Endodermal cell (in vitro differentiated cells): ENCODE data around the gene ZNF100. TPM values are rescaled to one million over a fixed set of nuclear protein-coding genes. Genes with fewer than 3 reads are reported as not detected.
"Not testable (repeated sequence)": the region's sequence is repeated elsewhere in the genome, so short reads cannot be mapped to it uniquely, and the experiment has no call there.

ENCODE experiments used
- DNase-seq: peaks from one replicate; pipeline ENCODE4 v3.0.0-alpha.2; 2017
- H3K27ac ChIP-seq: 2 replicates; pipeline ENCODE4 v1.5.1; 2013; ENCODE audit warnings: mild to moderate bottlenecking, low read depth, low read length, moderate library complexity
- H3K27me3 ChIP-seq: 2 replicates; pipeline ENCODE4 v1.6.1; 2013; ENCODE audit warnings: mild to moderate bottlenecking, low read length, moderate library complexity; ENCODE audit not compliant: insufficient read depth, control insufficient read depth, poor library complexity, severe bottlenecking
- H3K36me3 ChIP-seq: 2 replicates; pipeline ENCODE4 v1.7.0; 2013; ENCODE audit warnings: mild to moderate bottlenecking, low read length, moderate library complexity; ENCODE audit not compliant: control insufficient read depth, insufficient read depth
- H3K4me1 ChIP-seq: one replicate; pipeline ENCODE4 v1.7.0; 2013; ENCODE audit warnings: low read length; ENCODE audit not compliant: control insufficient read depth, insufficient read depth
- H3K4me3 ChIP-seq: 2 replicates; pipeline ENCODE4 v1.5.1; 2013; ENCODE audit warnings: mild to moderate bottlenecking, low read length, moderate library complexity
- H3K9ac ChIP-seq: 2 replicates; pipeline ENCODE4 v1.6.1; 2013; ENCODE audit warnings: mild to moderate bottlenecking, low read length, moderate library complexity; ENCODE audit not compliant: poor library complexity, severe bottlenecking; ENCODE audit errors: extremely low read depth
- H3K9me3 ChIP-seq: 2 replicates; pipeline ENCODE4 v1.6.1; 2013; ENCODE audit warnings: mild to moderate bottlenecking, low read length, moderate library complexity; ENCODE audit not compliant: control insufficient read depth
- H3K27ac Mint-ChIP-seq: 2 replicates; pipeline ENCODE4 v1.8.0; 2020; ENCODE audit warnings: mixed read lengths
- H3K27me3 Mint-ChIP-seq: 2 replicates; pipeline ENCODE4 v1.8.0; 2021; ENCODE audit warnings: mild to moderate bottlenecking, mixed read lengths; ENCODE audit not compliant: insufficient read depth
- H3K36me3 Mint-ChIP-seq: 2 replicates; pipeline ENCODE4 v1.8.0; 2020; ENCODE audit warnings: low read depth, mixed read lengths
- H3K4me1 Mint-ChIP-seq: 2 replicates; pipeline ENCODE4 v1.8.0; 2020; ENCODE audit warnings: mixed read lengths
- H3K4me3 Mint-ChIP-seq: 2 replicates; pipeline ENCODE4 v1.8.0; 2020; ENCODE audit warnings: mild to moderate bottlenecking, moderate library complexity, mixed read lengths
- H3K9me3 Mint-ChIP-seq: 2 replicates; pipeline ENCODE4 v1.8.0; 2020; ENCODE audit warnings: mild to moderate bottlenecking, mixed read lengths
- WGBS, 2 experiments: methylation state at CpG; one replicate each; pipeline versions ENCODE4 v1.1.5 to v1.1.7; 2013; ENCODE audit warnings: missing lambda C conversion rate in 2 of 2, mixed read lengths in 1 of 2; ENCODE audit not compliant: insufficient coverage in 1 of 2, insufficient read length in 1 of 2; 5-methylcytosine and 5-hydroxymethylcytosine counted together
- long read RNA-seq, 4 experiments: library from polyadenylated mRNA in 2 of 4; library from RNA in 1 of 4; library from capped mRNA in 1 of 4; stranded (forward) in 3 of 4; unstranded in 1 of 4; transcript quantifications; one replicate each; pipeline ENCODE4 v2.0.0, GENCODE V29; 2020 to 2021; ENCODE audit warnings: inconsistent platforms in 1 of 4
- polyA plus RNA-seq, 2 experiments: library from polyadenylated mRNA; stranded (reverse); fragments of 50-300 nt; gene quantifications; one replicate each; pipeline ENCODE4 v1.2.3, GENCODE V29; 2013
- total RNA-seq, 2 donors: library from RNA; stranded (reverse); fragmentation: NEBNext Ultra II Directional in 1 of 2; extraction: Animal tissue kit (Norgen Biotek cat#: 25700) in 1 of 2; gene quantifications; 2 replicates in 1 of 2; 3 replicates in 1 of 2; pipeline ENCODE4 v1.2.1, GENCODE V29; 2021
- TF ChIP-seq, protein P1 (sequence below): fragments of 200-600 bp; sonication (generic); conservative IDR thresholded peaks from 2 replicates; pipeline ENCODE4 v1.5.0; 2021; ENCODE audit warnings: antibody characterized with exemption, mild to moderate bottlenecking

ZNF100 gene
- total RNA-seq, result 10 to 100 TPM; 20.4 to 28.3 TPM
- polyA plus RNA-seq (2013, experiment 1 of 2), result 10.8 TPM
- 11.8 TPM for polyA plus RNA-seq (2013, experiment 2 of 2)
- long read RNA-seq, experiment 1, full-length matches to known transcripts, result 1 of 3 reads
- long read RNA-seq, experiment 1, partial matches to known transcripts, result 1 of 3 reads
- long read RNA-seq, experiment 1, other reads (novel, unspliced or antisense), result 1 of 3 reads
- long read RNA-seq, experiment 2, full-length matches to known transcripts, result 5 of 21 reads
- long read RNA-seq, experiment 2, partial matches to known transcripts, result 0 of 21 reads
- long read RNA-seq, experiment 2, other reads (novel, unspliced or antisense), result 16 of 21 reads
- long read RNA-seq, experiment 3, full-length matches to known transcripts, result 34 of 68 reads
- long read RNA-seq, experiment 3, partial matches to known transcripts, result 1 of 68 reads
- long read RNA-seq, experiment 3, other reads (novel, unspliced or antisense), result 33 of 68 reads
- long read RNA-seq, experiment 4, partial matches to known transcripts, result 0 of 2 reads
- long read RNA-seq, experiment 4, other reads (novel, unspliced or antisense), result 2 of 2 reads

DNA sequence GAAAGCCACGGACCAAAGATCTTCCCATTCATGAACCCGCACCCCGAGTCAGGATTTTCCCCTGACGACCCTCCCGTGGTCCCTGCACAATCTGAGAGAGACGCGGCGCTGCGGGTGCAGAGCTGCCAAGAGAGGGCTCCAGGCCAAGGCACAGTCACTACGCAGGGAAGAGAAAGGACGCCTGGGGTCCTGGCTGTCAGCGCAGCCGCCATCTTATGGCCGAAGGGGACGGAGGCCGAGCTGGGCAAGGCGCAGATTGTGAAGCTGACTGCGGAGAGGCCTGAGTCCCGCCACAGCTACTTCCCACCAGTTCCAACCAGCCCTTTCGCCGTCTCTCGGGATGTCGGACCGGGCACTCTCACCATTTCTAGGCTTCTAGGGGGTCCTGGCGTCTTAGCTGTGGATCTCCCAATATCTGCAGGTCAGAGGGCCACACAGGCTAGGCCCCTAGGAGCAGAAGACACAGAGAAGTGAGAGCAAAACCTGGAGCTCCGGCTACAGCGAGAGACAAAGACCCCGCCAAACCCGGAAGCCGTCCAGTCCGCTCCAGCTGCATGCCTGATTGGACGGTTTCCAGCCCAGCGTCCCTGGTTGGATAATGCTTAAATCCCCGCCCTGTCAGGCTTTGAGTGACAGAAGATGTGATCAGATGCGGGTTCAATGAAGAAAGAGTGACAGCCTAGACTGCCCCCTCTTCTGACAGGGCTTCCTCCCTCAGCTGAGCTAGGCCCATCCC is at the start of gene ZNF100:
Gene ZNF100 (minus strand): TSS at position 515 of the 736 bp plus-strand sequence. CDS start 150 bp downstream, at position 365.
- TF ChIP-seq, protein P1, sequence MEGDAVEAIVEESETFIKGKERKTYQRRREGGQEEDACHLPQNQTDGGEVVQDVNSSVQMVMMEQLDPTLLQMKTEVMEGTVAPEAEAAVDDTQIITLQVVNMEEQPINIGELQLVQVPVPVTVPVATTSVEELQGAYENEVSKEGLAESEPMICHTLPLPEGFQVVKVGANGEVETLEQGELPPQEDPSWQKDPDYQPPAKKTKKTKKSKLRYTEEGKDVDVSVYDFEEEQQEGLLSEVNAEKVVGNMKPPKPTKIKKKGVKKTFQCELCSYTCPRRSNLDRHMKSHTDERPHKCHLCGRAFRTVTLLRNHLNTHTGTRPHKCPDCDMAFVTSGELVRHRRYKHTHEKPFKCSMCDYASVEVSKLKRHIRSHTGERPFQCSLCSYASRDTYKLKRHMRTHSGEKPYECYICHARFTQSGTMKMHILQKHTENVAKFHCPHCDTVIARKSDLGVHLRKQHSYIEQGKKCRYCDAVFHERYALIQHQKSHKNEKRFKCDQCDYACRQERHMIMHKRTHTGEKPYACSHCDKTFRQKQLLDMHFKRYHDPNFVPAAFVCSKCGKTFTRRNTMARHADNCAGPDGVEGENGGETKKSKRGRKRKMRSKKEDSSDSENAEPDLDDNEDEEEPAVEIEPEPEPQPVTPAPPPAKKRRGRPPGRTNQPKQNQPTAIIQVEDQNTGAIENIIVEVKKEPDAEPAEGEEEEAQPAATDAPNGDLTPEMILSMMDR, result no peak
- 0% methylated on average over 19 to 35 of the region's 35 CpGs for WGBS, 2 experiments
- peak within 1 kb of the TSS; percentile 99 for H3K27ac ChIP-seq

DNA sequence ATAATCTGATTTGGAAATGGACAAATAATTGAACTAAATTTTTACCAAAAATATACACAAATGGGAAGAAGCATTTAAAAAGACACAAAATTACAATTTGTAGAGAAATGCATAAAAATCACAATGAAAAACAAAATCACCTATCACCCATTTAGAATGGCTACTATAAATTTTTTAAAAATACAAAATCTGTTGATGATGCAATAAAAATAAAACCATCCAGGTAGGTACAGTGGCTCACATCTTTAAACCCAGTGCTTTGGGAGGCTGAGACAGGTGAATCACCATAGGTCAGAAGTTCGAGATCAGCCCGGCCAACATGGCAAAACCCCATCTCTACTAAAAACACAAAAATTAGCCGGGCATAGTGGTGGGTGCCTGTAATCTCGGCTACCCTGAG is 45.1 kb upstream of the ZNF100 start:
- H3K36me3 Mint-ChIP-seq, result peaks cover 96% of the 10 kb centered on the region
- TF ChIP-seq, protein P1, result no peak
- H3K9ac ChIP-seq, result no peak overlapping the region
- H3K9me3 Mint-ChIP-seq, result peaks cover 91% of the 10 kb centered on the region
- H3K4me3 ChIP-seq, result peak overlapping the region; percentile 51
- no peak overlapping the region for H3K27ac ChIP-seq
- no peak for DNase-seq
- H3K27me3 ChIP-seq, result no peaks in the 10 kb centered on the region
- H3K27me3 Mint-ChIP-seq, result no peaks in the 10 kb centered on the region
- no peak overlapping the region for H3K27ac Mint-ChIP-seq
- peaks cover 97% of the 10 kb centered on the region for H3K36me3 ChIP-seq
- no peaks in the 10 kb centered on the region for H3K4me1 ChIP-seq
- H3K9me3 ChIP-seq, result peaks cover 100% of the 10 kb centered on the region
- no peak overlapping the region for H3K4me3 Mint-ChIP-seq
- no peaks in the 10 kb centered on the region for H3K4me1 Mint-ChIP-seq
- 94 to 100% methylated on average over 2 to 4 of the region's 4 CpGs for WGBS, 2 experiments

More for the DNA sequence above, at the start of gene ZNF100:
- Mint-ChIP-seq H3K27me3 (no peaks in the 10 kb centered on the region), H3K36me3 (peaks cover 30% of the 10 kb centered on the region), H3K9me3 (no peaks in the 10 kb centered on the region), H3K4me3 (peak within 1 kb of the TSS; percentile 96), H3K4me1 (peaks cover 7% of the 10 kb centered on the region), H3K27ac (peak within 1 kb of the TSS; percentile 99)
- DNase-seq, result peak; percentile 97
- Histone ChIP-seq H3K9me3 (peaks cover 13% of the 10 kb centered on the region), H3K4me1 (no peaks in the 10 kb centered on the region), H3K4me3 (peak within 1 kb of the TSS; percentile 98), H3K36me3 (peaks cover 28% of the 10 kb centered on the region), H3K27me3 (no peaks in the 10 kb centered on the region), H3K9ac (peak within 1 kb of the TSS; percentile 99)

DNA sequence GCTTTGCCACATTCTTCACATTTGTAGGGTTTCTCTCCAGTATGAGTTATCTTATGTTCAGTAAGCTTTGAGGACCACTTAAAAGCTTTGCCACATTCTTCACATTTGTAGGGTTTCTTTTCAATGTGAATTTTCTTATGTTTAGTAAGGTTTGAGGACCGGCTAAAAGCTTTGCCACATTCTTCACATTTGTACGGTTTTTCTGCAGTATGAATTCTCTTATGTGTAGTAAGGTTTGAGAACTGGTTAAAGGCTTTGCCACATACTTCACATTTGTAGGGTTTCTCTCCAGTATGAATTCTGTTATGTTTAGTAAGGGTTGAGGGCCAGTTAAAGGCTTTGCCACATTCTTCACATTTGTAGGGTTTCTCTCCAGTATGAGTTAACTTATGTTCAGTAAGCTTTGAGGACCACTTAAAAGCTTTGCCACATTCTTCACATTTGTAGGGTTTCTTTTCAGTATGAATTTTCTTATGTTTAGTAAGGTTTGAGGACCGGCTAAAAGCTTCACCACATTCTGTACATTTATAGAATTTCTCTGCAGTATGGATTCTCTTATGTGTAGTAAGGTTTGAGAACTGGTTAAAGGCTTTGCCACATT is 41.1 kb upstream of the ZNF100 start:
- not testable (repeated sequence) for H3K27ac Mint-ChIP-seq, DNase-seq, H3K4me1 Mint-ChIP-seq, H3K4me3 Mint-ChIP-seq, H3K4me1 ChIP-seq, H3K27me3 ChIP-seq, H3K9ac ChIP-seq, H3K27ac ChIP-seq, H3K27me3 Mint-ChIP-seq
- Mint-ChIP-seq H3K9me3 (peaks cover 93% of the 10 kb centered on the region), H3K36me3 (peaks cover 72% of the 10 kb centered on the region)
- Histone ChIP-seq H3K9me3 (peaks cover 97% of the 10 kb centered on the region), H3K4me3 (peak overlapping the region; percentile 66), H3K36me3 (peaks cover 74% of the 10 kb centered on the region)
- WGBS, 2 experiments, result 97 to 100% methylated on average over 2 of the region's 3 CpGs
